Mammary microvascular endothelial cell (primary cell): ENCODE results near the gene ISOC2. TPM values are rescaled to one million over a fixed set of nuclear protein-coding genes. Genes with fewer than 3 reads are reported as not detected.

Source experiments
- total RNA-seq: library from RNA; depleted of rRNA; stranded (reverse); fragments of >200 nt; gene quantifications from 2 replicates; pipeline ENCODE4 v1.2.3, GENCODE V29; 2015

The ISOC2 gene
- total RNA-seq: 73.3 and 78.3 TPM in 2 replicates

GRCh38 chr19:55461259-55461973 lies at the start of gene ISOC2:
TSS of gene ISOC2 (minus strand) at chr19:55461642. CDS start at chr19:55456486, 5,156 bp downstream.

GRCh38 chr19:55487924-55488687 lies 26.7 kb upstream of the ISOC2 start, which contains the start of gene SSC5D:
TSS of gene SSC5D (plus strand) at chr19:55488436. CDS start at chr19:55488590, 154 bp downstream.

DNA sequence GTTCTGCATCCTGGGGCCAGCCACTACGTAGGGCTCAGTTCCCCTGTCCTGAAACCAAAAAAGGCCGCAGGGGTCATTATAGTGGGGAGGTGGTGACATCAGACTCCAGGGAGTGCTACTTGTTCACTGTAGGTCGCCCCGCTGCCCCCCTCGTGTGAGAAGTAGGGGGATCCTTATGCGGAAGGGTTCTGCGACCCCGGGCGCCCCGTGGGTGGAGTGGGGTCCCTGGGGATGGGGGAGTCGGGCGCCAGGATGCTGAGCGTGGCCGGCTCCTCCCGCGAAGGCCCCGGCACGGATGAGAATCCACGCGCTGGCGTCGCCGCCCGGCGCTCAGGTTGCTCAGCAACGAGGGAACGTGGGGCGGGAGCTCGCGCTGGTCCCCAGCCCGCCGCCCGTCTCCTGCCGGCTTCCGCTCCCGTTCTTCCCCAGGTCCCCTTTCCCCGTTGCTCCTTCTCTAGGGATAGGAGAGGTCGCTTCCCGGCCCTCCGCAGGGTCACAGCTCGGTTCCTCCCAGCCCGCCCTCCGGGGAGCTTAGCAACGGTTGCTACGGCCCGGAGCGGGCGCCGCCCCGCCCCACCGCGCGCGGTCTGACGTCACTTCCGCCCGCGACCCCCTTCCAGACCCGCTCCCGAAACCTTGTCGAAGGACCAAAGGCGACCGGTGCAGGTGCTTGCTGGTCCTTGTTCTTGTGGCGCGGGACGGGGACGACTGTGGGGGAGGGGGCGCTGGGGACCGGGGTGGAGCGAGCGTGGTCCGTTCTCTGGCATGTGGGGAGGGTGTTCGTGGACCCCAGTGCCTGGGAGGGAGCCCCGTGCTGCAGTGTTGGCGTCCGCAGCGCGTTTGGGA lies 23.4 kb upstream of the ISOC2 start, which contains the start of gene NAT14:
TSS of gene NAT14 (plus strand) at position 596 of the 846 bp plus-strand sequence. CDS start 521 bp downstream, outside the sequence.

DNA sequence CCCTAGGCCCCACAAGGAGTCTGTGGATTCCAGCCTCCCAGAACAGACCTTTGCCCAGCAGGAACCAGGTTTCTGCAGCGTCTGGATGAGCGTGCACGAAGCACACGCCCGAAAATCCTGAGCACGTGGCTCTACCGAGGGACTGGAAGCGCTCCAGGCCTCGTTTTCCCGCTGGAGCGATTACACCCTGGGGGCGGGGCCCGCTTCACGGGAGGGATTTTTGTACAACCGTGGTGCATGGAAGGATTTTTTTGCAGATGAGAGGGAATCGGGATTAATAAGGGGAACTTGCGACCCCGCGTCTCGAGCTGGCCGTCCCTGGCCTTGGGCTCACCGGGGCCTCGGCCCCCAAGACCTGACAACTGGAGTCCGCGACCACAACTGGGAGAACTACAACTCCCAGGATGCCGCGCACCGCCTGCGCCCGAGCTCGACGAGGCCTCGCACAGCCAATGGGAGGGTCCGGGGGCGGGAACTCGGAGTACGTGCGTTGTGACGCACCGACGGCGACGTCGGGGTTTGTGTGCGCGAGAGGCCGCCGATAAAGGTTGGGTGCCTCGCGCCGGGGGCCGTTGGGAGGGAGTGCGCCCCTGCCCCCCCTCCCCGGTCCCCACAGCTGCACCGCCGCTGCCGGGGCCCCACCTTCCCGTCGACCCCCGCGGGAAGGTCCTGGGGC lies 14.8 kb upstream of the ISOC2 start, which contains the start of gene ZNF628:
TSS of gene ZNF628 (plus strand) at position 518 of the 676 bp plus-strand sequence. CDS start 3,294 bp downstream, outside the sequence.

GRCh38 chr19:55464662-55465054 lies 3.2 kb upstream of the ISOC2 start, which contains the start of gene C19orf85:
TSS of gene C19orf85 (minus strand) at chr19:55464751. CDS start at chr19:55464554, 197 bp downstream.

DNA sequence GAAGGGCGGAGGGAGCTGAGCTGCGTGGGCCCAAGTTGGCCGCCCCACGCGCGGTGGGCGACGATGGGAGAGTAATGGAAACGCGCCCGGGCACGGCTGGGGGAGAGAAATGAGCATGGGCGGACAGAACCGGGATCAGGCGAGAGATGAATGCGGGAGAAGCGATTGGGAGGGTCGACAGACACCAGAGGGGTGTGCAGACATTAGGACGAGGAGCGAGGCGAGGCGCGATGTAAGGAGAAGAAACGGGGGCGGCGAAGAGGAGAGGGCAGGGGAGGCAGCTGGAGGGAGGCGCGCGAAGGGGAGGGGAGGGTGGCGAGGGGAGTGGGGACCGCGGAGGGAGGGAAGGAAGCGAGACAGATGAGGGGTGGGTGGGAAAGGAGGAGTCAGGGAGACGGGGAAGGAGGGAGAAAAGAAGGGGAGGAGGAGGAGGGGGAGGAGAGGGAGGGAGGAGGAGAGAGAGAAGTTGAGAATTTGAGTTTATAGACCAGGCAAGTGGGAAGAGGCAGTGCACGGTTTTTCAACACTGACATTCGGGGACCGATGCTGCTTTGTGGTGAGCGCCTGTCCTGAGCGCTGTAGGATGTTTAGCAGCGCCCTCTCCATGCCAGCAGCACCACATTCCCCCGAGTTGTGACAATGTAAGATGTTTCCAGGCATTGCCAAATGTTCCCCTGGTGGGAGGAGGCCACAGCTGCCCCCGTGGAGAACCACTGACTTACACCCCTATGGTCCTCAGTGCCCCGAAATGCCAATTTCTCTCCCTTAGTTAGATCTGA lies 18.2 kb downstream of the ISOC2 start, which contains the start of gene SHISA7:
TSS of gene SHISA7 (minus strand) at position 256 of the 779 bp plus-strand sequence. CDS start 437 bp downstream, outside the sequence.

DNA sequence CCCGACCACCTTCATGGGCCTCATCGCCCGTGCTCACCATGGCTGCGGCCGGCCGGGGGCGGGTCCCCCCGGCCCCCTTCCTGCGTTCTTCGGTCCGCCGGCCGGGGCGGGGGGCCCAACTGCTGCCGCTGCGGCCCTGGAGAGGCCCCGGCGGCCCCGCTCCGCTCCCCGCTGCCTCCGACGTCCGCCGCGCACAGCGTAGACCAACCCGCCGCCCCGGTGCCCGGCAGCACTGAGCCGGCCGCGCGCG lies 54.0 kb downstream of the ISOC2 start, which contains the start of gene UBE2S:
TSS of gene UBE2S (minus strand) at position 239 of the 250 bp plus-strand sequence. CDS start at position 40, 199 bp downstream.

Other genes with a start within 250 kb of the ISOC2 start
- gene TMEM86B, start 232.9 kb downstream of the ISOC2 start, total RNA-seq: 0.27 and 1.7 TPM in 2 replicates
- 44.7 and 51.5 TPM in 2 replicates for gene PPP6R1, start 202.6 kb downstream of the ISOC2 start, total RNA-seq
- 44.3 and 63.8 TPM in 2 replicates for gene HSPBP1, start 181.5 kb downstream of the ISOC2 start, total RNA-seq
- 0.25 and 0.27 TPM in 2 replicates for gene BRSK1, start 177.6 kb downstream of the ISOC2 start, total RNA-seq
- not detected in 2 replicates for gene TMEM150B, start 136.3 kb downstream of the ISOC2 start, total RNA-seq
- 6.3 and 6.6 TPM in 2 replicates for gene KMT5C, start 121.8 kb downstream of the ISOC2 start, total RNA-seq
- not detected in 2 replicates for gene COX6B2, start 106.9 kb downstream of the ISOC2 start, total RNA-seq
- gene GARIN5B, start 98.4 kb downstream of the ISOC2 start, total RNA-seq: not detected in 2 replicates
- not detected in 2 replicates for gene IL11, start 91.2 kb downstream of the ISOC2 start, total RNA-seq
- not detected in 2 replicates for gene TMEM190, start 84.8 kb downstream of the ISOC2 start, total RNA-seq
- not detected in 2 replicates for gene TMEM238, start 77.3 kb downstream of the ISOC2 start, total RNA-seq
- 251 and 353 TPM in 2 replicates for gene RPL28, start 75.7 kb downstream of the ISOC2 start, total RNA-seq
- 153 and 158 TPM in 2 replicates for gene UBE2S, start 53.9 kb downstream of the ISOC2 start, total RNA-seq
- gene SHISA7, start 18.3 kb downstream of the ISOC2 start, total RNA-seq: not detected in 2 replicates
- gene C19orf85, start 3.1 kb upstream of the ISOC2 start, total RNA-seq: not detected in 2 replicates
- gene ZNF628, start 15.0 kb upstream of the ISOC2 start, total RNA-seq: 3.9 and 8.3 TPM in 2 replicates
- 15.4 and 16.5 TPM in 2 replicates for gene NAT14, start 23.5 kb upstream of the ISOC2 start, total RNA-seq
- 0.27 and 0.74 TPM in 2 replicates for gene SSC5D, start 26.8 kb upstream of the ISOC2 start, total RNA-seq
- not detected in 2 replicates for gene SBK2, start 75.5 kb upstream of the ISOC2 start, total RNA-seq
- 0.27 and 0.39 TPM in 2 replicates for gene SBK3, start 83.9 kb upstream of the ISOC2 start, total RNA-seq
- gene ZNF579, start 119.2 kb upstream of the ISOC2 start, total RNA-seq: 4.7 and 6.4 TPM in 2 replicates
- 3.1 and 6.0 TPM in 2 replicates for gene FIZ1, start 137.9 kb upstream of the ISOC2 start, total RNA-seq
- gene ZNF524, start 138.6 kb upstream of the ISOC2 start, total RNA-seq: 21.8 and 29.8 TPM in 2 replicates
- gene ZNF865, start 144.0 kb upstream of the ISOC2 start, total RNA-seq: 1.8 and 2.7 TPM in 2 replicates
- 4.5 and 5.0 TPM in 2 replicates for gene ZNF784, start 162.9 kb upstream of the ISOC2 start, total RNA-seq
- 6.5 and 11.2 TPM in 2 replicates for gene ZNF580, start 179.4 kb upstream of the ISOC2 start, total RNA-seq
- gene ZNF581, start 182.0 kb upstream of the ISOC2 start, total RNA-seq: 18.2 and 18.9 TPM in 2 replicates
- gene CCDC106, start 186.6 kb upstream of the ISOC2 start, total RNA-seq: 10.7 and 11.7 TPM in 2 replicates
- 161 and 178 TPM in 2 replicates for gene U2AF2, start 193.4 kb upstream of the ISOC2 start, total RNA-seq
- 106 and 120 TPM in 2 replicates for gene EPN1, start 213.6 kb upstream of the ISOC2 start, total RNA-seq